GM19467 (cell line): ENCODE results near the gene TFF1.

Source experiments
- ATAC-seq: cut with Tn5 transposase; IDR thresholded peaks from one replicate; pipeline ENCODE4 v1.9.1; 2021; ENCODE audit warnings: mild to moderate bottlenecking, moderate library complexity; ENCODE audit not compliant: unreplicated experiment

The TFF1 gene

DNA sequence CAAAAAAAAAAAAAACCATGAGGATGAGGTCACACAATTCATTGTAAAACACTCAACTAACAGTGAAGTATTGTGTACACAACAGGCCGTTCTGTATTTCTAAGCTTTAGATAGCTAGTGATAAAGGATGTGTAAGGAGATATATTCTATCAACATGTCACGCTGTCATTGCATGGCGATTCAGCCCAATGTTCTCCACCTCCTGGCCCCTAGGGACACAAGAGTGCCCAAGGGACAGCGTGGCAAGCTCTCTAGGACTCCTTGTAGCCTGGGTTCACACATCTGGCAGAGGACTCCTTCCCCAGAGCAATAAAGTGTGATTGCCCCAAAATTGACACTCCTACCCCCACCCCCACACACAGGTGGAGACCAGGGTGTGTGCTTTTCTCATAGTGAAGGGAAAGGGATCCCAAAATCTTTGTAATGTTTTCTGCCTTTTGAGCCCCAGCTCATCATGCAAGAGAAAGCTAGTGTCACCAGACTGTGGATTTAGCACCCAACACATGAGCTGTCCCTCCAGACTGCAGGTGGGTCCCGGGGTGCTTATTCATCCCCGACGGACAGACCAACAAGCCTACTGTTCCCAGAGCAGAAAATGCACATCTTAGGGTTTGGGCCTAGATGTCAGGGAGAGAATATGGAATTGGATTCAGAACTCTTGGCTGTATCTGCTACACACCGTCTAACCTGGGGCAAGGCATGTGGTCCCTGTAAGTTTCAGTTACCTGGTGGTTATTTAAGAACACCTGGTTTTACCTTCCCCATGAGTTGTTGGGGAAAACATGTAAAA is 18.0 kb upstream of the TFF1 start:
- ATAC-seq = no peak

DNA sequence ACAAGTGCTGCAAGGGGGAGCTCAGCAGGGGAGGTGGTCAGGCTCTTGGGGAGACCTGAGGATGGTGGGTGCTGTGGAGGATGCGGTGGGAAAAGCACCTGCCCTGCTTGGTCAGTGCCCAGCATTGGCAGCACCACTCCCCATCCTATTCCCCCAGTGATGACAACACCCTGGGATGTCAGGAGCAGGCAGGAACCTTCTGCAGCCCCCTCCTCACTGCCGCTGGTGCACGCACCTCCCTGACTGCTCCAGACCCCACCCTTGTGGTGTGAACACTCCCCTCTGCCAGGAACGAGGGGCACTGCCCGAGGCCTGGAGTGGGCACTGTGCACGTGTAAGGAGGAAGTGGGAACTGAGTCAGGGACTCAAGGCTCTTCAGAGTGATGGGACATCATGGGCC is 17.0 kb upstream of the TFF1 start:
- no peak for ATAC-seq

DNA sequence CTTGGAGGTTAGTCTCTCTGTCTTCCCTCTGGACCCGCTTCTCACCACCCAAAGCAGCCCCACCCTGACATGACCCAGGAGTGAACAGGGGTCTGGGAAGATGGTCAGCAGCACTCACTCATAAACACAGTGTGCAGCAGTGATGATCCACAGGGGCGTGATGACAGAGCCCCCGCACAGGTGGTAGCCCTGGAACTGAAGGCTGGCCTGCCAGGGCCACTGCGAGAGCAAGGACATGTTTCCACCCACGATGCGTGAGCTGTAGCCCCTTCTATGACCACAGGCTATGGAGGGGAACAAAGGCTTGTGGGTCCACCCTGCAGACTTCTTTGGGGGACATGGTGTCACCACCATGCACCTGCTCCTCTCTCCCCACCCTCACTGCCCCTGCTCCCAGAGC is 16.6 kb upstream of the TFF1 start:
- no peak for ATAC-seq

DNA sequence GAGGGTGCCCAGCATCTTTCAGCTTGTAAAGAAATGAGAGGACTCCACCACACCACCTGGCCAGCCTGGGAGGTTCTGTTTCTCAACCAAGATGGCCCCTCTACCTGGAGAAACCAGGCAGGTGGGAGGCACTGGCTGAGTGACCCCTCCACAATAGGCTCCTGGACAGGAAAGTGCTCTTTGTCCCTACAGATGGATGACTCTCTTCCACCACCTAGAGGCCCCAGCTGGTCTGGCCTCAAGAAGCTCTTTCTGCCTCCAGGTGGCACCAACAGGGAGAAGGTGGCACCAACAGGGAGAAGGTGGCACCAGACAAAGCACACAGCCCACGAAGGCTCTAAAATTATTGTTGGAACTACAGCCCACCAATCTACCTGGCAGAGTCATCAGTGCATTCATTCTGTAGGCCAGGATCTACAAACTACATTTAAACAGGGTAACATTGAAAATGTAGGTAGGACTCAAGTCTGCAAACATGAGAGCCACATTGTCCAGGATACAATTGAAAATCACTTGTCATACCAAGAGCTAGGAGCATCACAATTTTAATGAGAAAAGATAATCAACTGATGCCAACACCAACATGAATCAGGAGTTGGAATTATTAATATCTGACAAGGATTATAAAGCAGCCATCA is 15.1 kb upstream of the TFF1 start:
- ATAC-seq = no peak

DNA sequence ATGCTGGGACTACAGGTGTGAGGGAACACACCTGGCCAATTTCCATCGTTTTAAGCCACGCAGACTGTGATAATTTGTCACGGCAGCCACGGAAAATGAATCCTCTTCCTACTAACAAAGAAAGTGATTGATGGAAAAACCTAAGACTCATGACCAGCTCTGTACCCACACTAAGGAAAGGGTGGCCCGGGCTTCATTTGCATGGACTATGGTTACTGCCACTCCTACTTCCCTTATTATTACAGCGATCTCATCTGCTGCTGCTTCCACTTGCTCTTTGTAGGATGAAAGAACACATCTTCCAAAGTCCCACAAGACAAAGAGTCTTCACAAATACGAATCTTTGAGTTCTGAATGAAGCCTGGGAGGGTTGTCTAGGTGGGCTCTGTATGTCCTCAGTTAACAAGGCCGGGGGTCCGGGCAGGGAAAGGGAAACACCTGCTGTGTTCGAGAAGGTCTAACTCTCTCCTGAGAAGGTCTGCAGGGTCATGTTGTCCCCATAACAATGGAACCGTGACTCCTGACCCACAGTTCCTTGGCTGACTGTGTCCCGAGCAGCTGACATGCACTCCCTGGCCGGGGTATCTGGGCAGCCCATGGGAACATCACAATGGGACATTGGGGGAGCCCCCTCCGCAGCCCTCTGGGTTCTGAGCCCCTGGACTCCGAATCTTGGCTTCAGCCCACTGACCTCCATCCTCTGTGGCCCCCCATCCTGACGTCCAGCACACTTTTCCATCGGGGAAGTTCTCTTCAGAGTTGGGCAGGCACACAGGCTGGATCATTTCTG is 13.3 kb upstream of the TFF1 start:
- no peak for ATAC-seq

DNA sequence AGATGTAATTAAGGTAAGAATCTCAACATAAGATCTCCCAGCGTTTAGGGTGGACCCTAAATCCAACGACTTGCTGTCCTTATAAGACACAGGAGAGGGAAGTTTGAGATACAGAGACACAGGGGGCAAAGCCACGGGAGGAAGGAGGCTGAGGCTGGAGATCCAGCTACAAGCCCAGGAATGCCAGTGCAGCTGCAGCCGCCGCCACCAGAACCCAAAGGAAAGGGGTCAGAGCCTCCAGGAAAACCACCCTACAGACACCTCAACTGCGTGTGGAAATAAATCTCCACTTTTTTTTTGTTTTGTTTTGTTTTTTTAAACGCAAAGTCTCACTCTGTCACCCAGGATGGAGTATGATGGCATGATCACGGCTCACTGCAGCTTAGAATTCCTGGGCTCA is 12.1 kb upstream of the TFF1 start:
- ATAC-seq = no peak

DNA sequence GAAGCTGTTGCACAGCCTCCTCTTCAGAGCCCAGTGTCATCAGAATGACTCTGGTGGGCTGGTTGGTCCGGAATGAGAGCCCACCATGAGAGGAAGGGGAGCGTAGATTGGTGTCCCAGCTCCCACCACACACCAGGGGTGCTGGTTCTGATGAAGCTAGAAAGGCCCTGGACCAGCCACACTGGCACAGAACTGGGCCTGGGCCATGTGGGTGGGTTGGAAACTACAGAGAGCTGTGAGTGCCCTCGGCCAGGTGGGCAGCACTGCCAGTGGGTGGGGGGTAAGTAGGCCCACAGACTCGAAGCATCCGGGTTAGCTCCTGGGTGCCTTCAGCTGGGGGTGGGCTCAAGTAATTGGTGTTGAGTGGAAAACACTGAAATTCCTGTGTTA is 11.6 kb upstream of the TFF1 start:
- no peak for ATAC-seq

DNA sequence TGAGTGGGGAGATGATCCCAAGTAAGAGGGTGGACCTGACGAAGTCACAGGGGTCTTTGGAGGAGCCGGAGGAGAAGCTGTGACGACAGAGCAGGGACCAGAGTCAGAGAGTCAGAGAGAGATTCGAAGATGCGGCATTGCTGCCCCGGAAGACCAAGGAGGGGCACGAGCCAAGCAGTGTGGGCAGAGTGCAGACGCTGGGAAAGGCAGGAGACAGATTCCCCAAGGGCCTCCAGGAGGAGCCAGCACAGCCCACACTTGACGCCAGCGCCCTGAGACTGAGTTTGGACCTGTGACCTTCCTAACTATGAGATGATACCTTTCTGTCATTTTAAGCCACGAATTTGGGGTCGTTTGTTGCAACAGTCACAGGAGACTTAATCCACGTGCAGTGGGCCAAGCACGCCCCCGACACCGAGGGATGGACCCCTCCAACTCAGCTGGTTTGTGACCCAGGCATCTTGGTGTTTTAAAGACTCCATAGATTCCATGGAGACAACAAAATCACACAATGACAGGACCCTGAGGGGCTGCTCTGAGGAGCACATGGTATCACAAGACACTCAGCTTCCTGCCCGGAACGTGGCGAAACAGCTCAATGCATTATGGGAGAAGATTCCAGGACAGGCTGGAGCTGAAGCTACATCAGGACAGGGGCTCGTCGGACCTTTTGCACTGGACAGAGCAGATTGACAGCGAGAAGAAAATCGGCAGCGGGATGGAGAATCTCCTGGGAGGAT is 11.0 kb upstream of the TFF1 start:
- no peak for ATAC-seq

DNA sequence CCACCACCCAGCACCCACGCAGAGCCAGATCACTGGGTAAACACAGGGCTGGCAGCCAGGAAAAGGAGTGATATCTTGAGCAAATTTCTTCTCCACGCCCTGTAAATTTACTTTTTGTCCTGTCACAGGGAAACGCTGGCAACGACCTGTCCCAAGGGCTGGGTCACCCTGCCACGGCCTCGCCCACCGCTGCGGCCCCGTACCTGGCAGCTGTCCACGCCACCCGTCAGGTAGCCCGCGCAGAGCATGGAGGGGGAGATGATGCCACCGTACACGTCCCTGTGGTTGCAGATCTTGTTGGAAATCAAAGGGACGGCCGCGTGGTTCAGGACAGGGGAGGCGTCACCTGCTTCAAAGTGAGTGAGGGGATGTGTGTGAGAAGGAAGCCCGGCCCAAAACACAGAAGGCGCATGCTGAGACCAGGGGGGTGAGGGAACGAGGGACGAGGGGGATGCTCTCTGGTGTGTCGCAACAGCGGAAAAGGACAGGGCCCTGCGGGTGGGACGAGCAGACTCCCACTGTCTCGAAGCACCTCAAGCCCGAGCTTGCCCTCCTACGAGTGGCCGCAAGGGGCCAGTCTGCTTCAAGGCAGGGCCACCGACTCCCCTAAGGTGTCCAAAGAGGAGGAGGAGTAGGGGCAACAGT is 10.1 kb upstream of the TFF1 start:
- no peak for ATAC-seq

DNA sequence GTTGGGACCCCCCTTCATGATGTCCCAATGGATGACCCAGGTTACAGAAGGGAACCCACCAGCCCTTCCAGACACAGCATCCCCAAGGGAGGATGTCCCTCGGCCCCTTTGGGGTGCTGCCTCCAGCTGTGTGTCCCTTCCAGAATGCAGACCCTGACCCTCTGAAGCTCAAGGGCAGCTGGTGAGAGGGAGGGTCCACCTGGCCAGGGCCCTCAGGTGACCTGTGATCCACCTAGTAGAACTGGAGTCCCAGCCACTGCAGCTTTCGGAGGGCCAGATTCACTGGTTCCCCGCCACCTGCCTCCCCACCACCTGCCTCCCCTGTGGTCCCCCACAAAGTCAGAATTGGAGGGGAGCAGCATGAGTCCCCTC is 9.6 kb upstream of the TFF1 start:
- ATAC-seq = no peak

DNA sequence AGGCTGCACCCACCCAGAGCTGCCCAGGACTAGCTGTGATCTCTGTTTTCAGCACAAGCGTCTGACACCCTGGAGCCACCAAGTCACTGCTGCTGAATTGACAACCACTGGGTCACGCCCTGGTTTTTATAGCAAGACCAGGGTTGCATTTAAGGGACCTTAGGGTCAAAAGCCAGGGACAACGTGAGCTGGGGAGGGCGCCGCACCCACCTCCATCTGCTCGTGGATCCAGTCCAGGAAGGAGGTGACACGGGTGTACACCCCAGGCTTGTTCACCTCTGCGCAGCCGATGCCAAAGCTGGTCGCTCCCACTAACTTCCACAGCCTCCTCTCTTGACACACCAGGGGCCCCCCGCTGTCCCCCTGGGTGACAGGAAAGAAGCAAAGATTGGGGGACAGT is 9.2 kb upstream of the TFF1 start:
- ATAC-seq = no peak

DNA sequence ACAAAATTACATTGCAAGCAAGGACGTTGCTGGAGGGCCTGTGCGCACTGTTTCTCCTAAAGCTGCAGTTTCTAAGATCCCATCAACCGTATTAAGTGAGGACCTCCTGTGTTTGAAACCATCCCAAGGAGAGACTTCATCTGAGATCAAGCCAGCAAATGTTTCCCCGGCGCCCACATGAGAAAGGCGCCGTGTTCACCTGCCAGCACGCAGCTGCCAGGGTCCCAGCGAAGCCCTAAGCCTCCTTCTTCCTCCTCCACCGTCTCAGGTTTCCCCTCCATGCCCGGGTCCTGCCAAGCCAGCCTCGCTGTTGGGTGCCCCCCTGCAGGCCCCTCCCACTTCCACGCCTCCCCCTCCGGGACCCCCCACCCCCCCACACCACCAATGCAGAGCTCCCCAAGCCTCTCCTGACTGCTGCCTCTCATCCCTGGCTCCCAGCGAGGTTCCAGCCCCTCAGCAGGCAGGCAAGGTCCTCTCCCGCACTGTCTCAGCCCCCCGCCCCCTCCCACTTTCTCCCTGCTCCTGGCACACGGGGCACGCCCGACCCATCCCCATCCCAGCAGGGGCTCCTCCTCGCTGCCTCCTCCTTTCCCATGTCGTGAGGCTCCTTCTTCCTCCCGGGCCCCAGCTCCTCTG is 8.6 kb upstream of the TFF1 start:
- ATAC-seq = no peak

DNA sequence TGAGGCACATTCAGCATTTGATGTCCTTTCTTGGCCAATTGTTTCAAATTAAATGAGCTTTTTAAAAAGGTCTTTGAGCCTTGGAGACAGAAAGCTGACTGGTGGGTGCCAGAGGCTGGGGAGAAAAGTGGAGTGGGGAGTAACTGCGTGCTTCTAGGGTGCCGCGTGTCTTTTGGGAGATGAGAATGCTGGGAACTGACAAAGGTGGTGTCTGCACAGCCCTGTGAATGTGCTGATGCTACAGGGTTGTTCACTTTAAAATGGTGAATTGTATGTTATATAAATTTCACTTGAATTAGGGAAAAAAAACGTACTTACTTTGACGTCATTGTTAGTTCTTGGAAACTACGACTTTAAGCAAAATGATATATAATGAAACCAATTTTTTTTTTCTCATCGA is 8.1 kb upstream of the TFF1 start:
- no peak for ATAC-seq

DNA sequence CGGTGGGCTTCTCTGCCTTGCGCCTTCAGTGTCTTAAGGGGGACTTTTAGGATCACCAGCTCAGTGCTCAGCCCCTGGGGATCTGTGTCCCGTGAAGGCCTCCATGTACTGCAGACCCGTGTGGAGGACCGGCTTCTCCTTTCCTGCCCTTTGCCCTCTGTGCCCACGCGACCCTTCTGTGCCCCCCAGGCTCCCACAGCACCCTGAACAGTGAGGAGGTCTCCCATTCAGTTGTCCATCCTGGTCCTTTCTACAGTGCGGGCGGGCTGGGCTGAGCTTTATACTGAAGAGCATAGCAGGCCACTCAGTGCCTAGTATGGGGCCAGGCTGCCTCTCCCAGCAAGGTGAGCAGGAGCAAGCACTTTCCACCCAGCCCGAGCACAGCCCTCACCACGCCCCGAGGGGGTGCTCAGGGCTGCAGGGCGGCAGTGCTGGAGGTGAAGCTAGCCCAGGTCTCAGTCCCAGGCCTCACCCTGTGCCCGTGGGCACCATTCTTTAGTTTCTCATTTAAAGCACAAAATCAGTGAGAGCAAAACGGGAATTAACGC is 7.6 kb upstream of the TFF1 start:
- ATAC-seq = no peak

DNA sequence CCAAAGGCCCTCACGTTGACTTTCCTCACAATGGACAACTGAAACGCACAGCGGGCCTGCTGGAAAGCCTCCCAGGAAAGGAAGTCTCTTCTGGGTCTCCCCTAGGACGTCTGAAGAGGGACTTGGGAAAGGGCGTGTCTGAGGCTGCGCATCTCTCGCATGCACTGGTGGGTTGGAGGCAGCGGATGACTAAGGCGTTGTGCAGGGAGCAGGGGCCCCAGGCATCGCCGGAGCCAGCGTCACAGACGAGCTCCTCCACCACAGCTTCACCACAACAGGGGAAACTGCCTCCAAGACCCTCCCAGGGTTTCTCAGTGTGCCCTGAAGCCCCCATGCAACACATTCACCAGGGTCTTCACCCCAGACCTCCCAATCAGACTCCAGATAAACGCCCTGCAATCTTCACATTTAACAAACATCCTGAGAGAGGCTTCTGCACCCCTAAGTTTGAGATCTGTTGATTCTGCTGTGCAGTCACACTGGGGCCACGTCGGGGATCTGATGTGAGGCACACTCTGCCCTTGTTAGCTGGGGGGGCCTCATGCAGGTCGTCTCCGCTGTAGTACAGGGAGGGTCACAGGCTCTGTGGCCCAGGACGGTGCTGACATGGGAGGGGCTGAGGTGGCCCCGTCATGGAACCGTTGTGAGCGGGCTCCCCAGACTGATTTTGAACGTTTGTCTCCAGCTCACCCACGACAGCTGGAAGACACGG is 7.0 kb upstream of the TFF1 start:
- no peak for ATAC-seq

DNA sequence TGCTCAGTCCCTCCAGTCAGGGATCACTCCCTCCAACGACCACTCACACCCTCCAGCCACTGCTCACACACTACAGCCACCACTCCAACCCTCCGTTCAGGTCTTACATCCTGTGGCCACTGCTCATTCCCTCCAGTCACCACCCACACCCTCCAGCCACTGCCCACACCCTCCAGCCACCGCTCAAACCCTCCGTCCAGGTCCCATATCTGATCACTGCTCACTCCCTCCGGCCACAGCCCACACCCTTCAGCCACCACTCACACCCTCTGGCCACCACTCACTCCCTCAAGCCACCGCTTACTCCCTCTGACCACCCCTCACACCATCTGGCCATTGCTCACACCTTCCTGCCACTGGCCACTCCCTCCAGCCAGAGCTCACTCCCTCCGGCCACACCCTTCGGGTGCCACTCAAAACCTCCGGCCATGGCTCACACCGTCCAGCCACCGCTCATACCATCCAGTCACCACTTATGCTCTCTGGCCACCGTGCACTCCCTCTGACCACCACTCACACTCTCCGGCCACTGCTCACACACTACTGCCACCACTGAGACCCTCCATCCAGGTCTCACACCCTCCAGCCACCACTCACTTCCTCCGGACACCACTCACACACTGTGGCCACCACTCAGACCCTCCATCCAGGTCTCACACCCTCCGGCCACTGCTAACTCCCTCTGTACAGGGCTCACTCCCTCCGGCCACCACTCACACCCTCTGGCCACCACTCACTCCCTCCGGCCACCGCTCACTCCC is 4.7 kb upstream of the TFF1 start:
- ATAC-seq = no peak

DNA sequence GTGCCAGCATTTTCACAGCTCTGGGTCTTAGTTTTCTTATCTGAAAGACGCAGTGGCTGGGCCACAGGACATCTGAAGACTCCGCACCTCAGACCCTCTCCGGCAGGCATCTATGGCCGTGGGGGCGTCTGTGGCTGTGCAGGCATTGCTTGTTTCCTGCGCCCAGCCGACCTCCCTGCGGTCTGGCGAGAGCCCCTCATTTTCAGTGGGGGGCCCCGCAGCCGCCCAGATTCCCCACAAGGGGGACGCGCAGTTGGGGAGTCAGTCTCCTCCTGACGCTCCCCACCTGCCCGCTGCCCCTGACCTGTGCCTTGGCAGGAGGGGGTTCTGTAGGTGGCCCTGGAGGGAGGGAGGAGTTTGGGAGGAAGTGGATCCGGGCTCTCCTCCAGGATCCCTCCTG is 3.5 kb upstream of the TFF1 start:
- ATAC-seq = no peak

DNA sequence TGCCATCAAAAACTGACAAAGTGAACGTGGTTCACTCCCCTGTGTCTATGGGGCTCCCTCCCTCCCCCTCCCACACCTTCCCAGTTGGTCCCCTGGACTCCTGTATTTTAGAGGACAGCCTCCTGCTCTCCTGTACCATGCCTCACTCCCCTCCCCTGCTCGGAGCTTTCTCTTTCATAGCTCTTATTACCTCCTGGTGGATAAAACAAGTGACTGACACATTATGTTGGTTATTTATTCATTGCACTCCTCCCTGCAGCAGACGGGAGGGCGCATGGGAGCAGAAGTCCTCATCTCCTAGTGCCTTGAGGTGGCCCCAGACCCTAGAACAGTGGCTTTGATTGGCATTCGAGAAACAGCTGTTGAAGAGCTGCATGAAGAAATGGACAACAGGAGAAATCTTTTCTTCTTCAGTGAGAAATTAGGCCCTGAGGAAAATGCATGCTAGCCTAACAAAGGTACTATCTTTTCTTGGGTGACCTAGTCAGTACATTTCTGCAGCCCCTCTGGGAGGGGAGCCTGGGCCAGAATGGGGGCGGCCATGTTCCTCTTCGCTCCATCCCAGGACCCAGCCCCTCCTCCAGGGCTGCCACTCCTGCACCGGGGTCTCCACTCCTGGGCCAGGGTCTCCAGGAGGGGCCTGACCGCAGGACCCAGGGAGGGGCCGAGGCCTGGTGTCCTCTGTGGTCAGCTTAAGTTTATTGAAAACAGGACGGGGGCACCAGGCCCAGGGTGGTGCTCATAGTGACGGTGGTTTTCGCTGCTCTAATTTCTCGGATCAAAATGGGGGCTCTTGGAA is 1.2 kb upstream of the TFF1 start:
- ATAC-seq = no peak
